ENCODE data around the gene APBB2.
A peak's percentile ranks its signal among the peaks of the same experiment; 100 is the strongest.
"Not testable (repeated sequence)": the region's sequence is repeated elsewhere in the genome, so short reads cannot be mapped to it uniquely, and the experiment has no call there.

The APBB2 gene

GRCh38 chr4:41155194-41155830 is 59.0 kb downstream of the APBB2 start:
- DNase-seq, result no peak

- DNase-seq, result peak; percentile 53
Measured at GRCh38 chr4:41154814-41155177, 59.5 kb downstream of the APBB2 start.

GRCh38 chr4:41154010-41154813 is 60.1 kb downstream of the APBB2 start:
- no peak for DNase-seq

- DNase-seq, result no peak
Measured at GRCh38 chr4:41150401-41150800, 63.9 kb downstream of the APBB2 start.

DNA sequence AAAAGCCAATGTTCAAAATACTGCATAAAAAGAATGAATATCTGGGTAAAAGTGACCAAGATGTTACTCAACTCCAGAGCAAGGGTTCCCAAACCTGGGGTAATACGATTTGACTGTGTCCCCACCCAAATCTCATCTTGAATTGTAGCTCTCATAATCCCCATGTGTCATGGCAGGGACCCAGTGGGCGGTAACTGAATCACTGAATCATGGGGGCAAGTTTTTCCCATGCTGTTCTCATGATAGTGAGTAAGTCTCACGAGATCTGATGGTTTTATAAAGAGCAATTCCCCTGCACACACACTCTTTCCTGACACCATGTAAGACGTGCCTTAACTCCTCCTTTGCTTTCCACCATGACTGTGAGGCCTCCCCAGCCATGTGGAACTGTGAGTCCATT is 64.8 kb downstream of the APBB2 start:
- not testable (repeated sequence) for DNase-seq

DNA sequence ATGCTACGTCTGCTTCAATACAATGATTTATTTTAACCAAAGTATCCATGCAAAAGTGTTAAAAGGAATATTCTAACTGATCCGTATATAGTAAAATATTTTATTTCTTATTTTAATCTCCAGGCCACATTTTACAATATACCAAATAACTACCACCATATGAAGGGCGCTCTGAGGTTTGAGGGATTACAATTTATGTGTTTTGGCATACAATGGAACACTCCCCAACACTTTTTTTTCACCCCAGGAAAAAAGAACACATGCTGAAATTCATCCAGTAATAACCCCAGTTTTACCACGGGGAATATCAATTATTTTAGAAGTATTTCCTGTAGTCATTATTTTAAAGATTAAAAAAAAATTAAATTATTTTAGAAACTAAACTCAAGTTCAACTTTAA is 65.4 kb downstream of the APBB2 start:
- no peak for DNase-seq

- DNase-seq, result no peak
Measured at GRCh38 chr4:41148292-41148691, 66.0 kb downstream of the APBB2 start.

- not testable (repeated sequence) for DNase-seq
Measured at GRCh38 chr4:41147570-41147969, 66.8 kb downstream of the APBB2 start.

DNA sequence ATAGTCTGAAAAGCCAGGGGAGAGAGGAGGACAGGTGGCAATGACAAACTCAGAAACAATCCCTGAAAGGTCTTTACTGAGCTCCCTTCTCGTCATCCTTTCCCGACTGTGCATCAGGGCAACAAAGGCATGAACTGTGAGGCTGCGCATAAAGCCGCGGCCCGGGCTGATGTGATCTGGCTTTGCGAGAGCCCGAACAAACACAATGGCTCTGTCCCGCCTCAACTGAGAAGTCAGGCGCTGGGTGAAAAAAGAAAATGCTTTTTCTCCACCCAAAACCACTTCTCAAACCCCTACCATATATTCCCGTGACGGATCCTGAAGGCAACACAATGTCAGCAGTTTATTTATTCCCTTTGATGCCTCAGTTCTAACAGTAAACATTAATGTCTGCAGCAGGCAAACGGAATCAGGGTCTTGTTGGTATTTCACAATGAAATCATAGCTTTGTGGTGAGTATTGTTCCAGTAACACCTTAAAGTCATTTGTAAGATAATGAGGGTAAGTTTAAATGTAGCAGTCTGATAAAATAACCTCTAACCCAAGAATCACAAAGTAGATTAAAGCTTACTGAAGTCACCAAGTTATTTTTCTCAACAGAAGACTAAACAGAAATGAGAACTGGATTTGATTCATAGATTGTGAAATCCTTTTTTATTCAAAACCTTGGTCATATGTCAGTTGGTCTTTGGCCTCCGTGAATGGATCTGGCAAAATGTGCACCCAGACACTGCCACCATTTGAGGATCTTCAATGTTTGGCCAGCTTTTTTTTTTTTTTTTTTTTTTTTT is 67.4 kb downstream of the APBB2 start:
- DNase-seq, result peak; percentile 86

DNA sequence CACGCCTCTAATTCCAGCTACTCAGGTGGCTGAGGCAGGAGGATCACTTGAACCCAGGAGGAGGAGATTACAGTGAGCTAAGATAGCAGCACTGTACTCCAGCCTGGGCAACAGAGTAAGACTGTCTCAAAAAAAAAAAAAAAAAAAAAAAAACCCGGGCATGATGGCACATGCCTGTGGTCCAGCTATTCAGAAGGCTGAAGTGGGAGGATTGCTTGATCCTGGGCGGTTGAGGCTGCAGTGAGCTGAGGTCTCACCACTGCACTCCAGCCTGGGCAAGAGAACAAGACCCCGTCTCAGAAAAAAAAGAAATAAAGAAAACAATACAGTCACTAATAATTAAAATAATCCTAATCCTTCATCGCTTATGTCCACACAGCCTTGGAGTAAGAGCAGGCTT is 68.1 kb downstream of the APBB2 start:
- DNase-seq, result no peak

GRCh38 chr4:41145571-41146078 is 68.7 kb downstream of the APBB2 start:
- DNase-seq, result peak; percentile 54

GRCh38 chr4:41144812-41145211 is 69.5 kb downstream of the APBB2 start:
- DNase-seq, result no peak

- DNase-seq, result no peak
Measured at GRCh38 chr4:41144040-41144379, 70.3 kb downstream of the APBB2 start.

DNA sequence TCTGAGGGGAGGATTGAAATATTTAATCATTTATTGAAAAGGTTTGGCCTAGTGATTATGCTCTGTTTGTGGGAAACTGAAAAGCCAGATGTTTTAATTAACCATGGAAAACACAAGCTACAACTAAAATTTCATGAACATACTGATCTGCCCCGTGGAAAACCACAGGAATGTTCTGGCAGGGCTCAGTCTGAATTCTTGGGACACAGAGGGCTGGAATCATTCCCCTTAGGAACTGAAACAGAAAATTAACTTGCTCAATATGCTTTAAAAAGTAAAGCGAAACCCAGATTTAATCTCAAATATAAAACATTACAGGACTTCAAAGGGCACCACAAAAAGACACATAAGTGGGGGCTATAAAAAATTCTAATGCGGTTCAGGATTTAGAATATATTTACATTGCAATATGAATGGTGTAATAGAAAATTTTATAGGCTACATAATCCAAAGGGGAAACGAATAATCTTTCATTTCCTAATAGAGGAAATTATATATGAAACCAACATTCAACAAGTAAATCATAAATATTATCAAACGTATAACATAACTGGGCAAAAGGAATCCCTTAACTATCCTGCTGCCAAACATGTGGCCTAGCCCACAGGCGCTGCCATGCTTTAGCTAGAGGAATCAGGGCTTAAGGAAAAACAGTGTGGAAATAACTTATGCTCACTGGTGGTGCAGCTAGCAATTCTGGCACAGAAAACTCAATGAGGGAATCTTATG is 70.9 kb downstream of the APBB2 start:
- DNase-seq, result no peak

DNA sequence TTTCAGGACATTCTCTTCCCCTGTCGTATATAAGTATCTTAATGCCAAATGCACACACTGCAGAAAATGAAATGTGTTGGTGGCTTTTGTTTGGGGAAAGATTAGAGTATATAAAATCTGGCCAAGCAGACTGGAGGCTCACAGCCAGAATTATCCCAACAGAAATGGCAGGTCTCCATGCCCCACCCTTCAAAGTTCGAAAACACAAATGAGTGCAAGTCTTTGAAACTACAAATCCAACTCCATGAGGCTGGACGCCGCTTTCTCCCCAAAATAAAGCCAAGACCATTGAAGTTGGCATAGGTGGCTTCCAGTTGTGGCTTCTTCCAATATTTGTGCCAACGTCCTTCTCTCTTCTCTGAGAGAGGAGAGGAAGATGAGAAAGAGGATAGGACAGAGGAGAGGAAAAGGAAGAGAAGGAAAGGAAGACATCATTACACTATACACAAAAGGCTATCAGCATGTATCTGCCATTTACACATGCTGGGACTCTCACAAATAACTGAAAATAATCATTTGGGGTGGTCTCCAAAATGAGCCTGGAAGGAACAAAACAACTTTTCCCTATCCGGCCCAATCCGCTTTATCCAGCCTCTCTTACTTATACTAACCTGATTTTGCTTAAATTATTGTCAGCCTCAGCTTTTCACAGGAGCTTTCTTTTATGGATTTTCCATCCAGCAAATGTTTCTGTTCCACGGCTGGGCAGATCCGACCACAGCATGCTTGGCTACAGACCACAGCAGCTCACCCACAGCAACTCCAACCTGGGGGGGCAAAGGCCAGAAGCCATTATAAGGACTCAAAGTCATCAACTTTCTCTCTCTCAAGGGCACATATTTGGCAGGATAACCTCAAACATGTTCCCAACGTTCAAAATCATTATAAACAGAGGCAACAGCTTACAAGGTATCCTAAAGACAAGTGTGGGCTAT is 71.7 kb downstream of the APBB2 start:
- no peak for DNase-seq

GRCh38 chr4:41141900-41142299 is 72.4 kb downstream of the APBB2 start:
- DNase-seq, result no peak

- no peak for DNase-seq
Measured at GRCh38 chr4:41140410-41140809, 73.9 kb downstream of the APBB2 start.

- DNase-seq, result no peak
Measured at GRCh38 chr4:41137879-41138278, 76.5 kb downstream of the APBB2 start.

GRCh38 chr4:41136456-41136855 is 77.9 kb downstream of the APBB2 start:
- DNase-seq, result no peak

DNA sequence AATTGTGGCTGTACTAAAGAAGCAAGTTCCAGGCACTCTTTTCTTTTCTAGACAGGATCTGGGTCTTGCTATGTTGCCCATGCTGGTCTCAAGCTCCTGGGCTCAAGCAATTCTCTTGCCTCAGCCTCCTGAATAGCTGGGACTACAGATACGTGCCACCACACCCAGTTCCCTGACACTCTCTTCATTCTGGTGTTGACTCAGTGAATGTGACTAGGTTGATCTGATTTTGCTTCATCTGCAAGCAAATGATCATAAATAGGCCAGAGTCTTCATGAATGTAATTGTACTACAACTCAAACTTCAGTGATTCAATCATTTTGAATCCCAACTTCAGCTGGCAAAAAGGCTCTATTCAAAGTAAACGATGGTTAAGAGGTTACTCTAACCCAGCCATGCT is 78.5 kb downstream of the APBB2 start:
- no peak for DNase-seq

DNA sequence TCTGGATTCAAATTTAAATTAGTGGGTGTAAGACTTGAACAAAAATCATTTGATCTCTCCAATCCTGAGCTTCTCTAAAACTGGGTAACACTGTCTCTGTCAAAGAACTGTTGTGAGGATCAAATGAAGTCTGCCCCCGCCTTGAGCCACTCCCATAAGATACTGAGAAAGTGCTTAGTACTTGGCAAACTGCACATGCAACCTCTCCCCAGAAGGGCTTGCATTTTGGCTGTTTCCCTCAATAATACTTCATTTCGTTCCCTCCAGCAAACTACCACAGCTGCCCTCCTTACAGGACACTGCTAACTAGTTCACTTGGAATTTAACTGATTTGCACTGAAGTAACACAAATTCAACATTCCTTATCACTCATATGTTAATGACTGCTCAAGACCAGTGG is 79.8 kb downstream of the APBB2 start:
- no peak for DNase-seq

- no peak for DNase-seq
Measured at GRCh38 chr4:41133454-41134018, 80.8 kb downstream of the APBB2 start.
